GM10266 (cell line): Measurements from ENCODE around the gene FIGN.

ENCODE experiments used
- DNase-seq: peaks from one replicate; pipeline ENCODE4 v3.0.0; 2012; ENCODE audit errors: extremely low spot score
- CTCF ChIP-seq: IDR thresholded peaks from 2 replicates; pipeline ENCODE4 v1.5.1; 2012; ENCODE audit warnings: mild to moderate bottlenecking, low read depth; ENCODE audit not compliant: control insufficient read depth, insufficient read depth; ENCODE audit errors: missing control alignments

FIGN gene

GRCh38 chr2:163773276-163773675 is 37.5 kb upstream of the FIGN start:
- DNase-seq, result no peak
- TF ChIP-seq CTCF, result no peak

- no peak for DNase-seq
- TF ChIP-seq CTCF, result no peak
These were observed 35.8 kb upstream of the FIGN start for GRCh38 chr2:163771596-163771995.

GRCh38 chr2:163768881-163769695 is 33.3 kb upstream of the FIGN start:
- DNase-seq, result no peak
- TF ChIP-seq CTCF, result no peak

GRCh38 chr2:163767097-163767496 is 31.3 kb upstream of the FIGN start:
- no peak for DNase-seq
- TF ChIP-seq CTCF, result no peak

- TF ChIP-seq CTCF, result no peak
These were observed 28.8 kb upstream of the FIGN start for GRCh38 chr2:163764566-163764965.

GRCh38 chr2:163759013-163759412 is 23.2 kb upstream of the FIGN start:
- DNase-seq, result no peak
- TF ChIP-seq CTCF, result no peak

More at GRCh38 chr2:163764566-163764965, 28.8 kb upstream of the FIGN start:
- DNase-seq, result no peak

GRCh38 chr2:163757814-163758213 is 22.0 kb upstream of the FIGN start:
- TF ChIP-seq CTCF, result no peak
- no peak for DNase-seq
